Measurements from ENCODE around the gene PALLD. TPM values are rescaled to one million over a fixed set of nuclear protein-coding genes. Genes with fewer than 3 reads are reported as not detected.

Gene PALLD
- total RNA-seq, 1 experiment from 2014 or later: 18.3 TPM

- H3K27me3 Mint-ChIP-seq (ENCODE audit: low read depth): no peaks in the 10 kb centered on the region
- Histone ChIP-seq H2BK15ac (ENCODE audit: low read depth, low read length) (no peak overlapping the region), H3K79me1 (ENCODE audit: insufficient read depth, low read depth, low read length, poor library complexity, severe bottlenecking) (no peaks in the 10 kb centered on the region), H3K27me3 (ENCODE audit: insufficient read depth, low read length) (no peaks in the 10 kb centered on the region), H2BK20ac (ENCODE audit: low read depth, low read length, poor library complexity, severe bottlenecking) (no peak overlapping the region), H3K18ac (ENCODE audit: insufficient read length, low read depth, low read length) (no peak overlapping the region), H4K91ac (ENCODE audit: insufficient read length, low read depth, low read length) (no peak overlapping the region), H3K4me2 (ENCODE audit: insufficient read depth, insufficient read length, low read length) (no peak overlapping the region), H2BK12ac (ENCODE audit: insufficient read length, low read depth, low read length) (no peak overlapping the region), H2BK5ac (ENCODE audit: insufficient read length, low read length) (no peak overlapping the region), H2BK120ac (ENCODE audit: low read depth, low read length, poor library complexity, severe bottlenecking) (no peak overlapping the region), H3T11ph (ENCODE audit: low read length) (no peak overlapping the region), H3K14ac (ENCODE audit: insufficient read depth, low read length) (no peak overlapping the region), H4K8ac (replicated peaks; ENCODE audit: insufficient read length, low read depth, low read length) (no peak overlapping the region), H2AK5ac (ENCODE audit: insufficient read length, low read length) (no peak overlapping the region), H3K27ac (ENCODE audit: insufficient read length, low read depth, low read length) (no peak overlapping the region), H3K79me2 (ENCODE audit: insufficient read depth, low read length) (no peaks in the 10 kb centered on the region), H4K5ac (ENCODE audit: insufficient read length, low read depth, low read length) (no peak overlapping the region), H3K4ac (ENCODE audit: low read depth, low read length) (no peak overlapping the region), H3K23me2 (ENCODE audit: insufficient read length, low read depth, low read length, poor library complexity, severe bottlenecking) (no peaks in the 10 kb centered on the region), H3K4me1 (ENCODE audit: insufficient read depth, low read length) (no peaks in the 10 kb centered on the region), H3K9me3 (ENCODE audit: control insufficient read depth, low read depth, low read length) (no peaks in the 10 kb centered on the region), H3K9ac (ENCODE audit: extremely low read depth, insufficient read length, low read length) (no peak overlapping the region), H4K20me1 (ENCODE audit: control insufficient read depth, insufficient read depth, insufficient read length) (no peaks in the 10 kb centered on the region), H3K56ac (ENCODE audit: insufficient read length, low read depth, low read length) (no peak overlapping the region), H2AFZ (ENCODE audit: low read length) (no peak overlapping the region), H3K23ac (ENCODE audit: insufficient read length, low read depth, low read length) (no peak overlapping the region)
- H3K4me1 Mint-ChIP-seq: peaks cover 7 to 14% of the 10 kb centered on the region in 2 experiments; a peak in 3 of 4 replicates
- H3K4me3 Mint-ChIP-seq: no peak overlapping the region
- TF ChIP-seq CTCF (conservative IDR thresholded peaks at IDR 0.05): no peak
- H3K36me3 Mint-ChIP-seq (ENCODE audit: insufficient read depth in 1 of 3, low read depth in 3 of 3): peaks cover 0 to 9% (median 0%) of the 10 kb centered on the region in 3 experiments; a peak in 4 of 7 replicates
- H3K27ac Mint-ChIP-seq: no peak overlapping the region
- WGBS (ENCODE audit: extremely low coverage, insufficient read length, low lambda C conversion rate): no CpG with 5 or more reads among the region's 2 CpGs
- peaks cover 9 to 13% of the 10 kb centered on the region in 2 experiments; a peak in 4 of 5 replicates for H3K9me3 Mint-ChIP-seq
- no peak for DNase-seq
Observed at GRCh38 chr4:168584321-168584771, 87.5 kb downstream of the PALLD start.

Data from H9 (cell line).